ENCODE measurements around the gene RABGAP1L.

The RABGAP1L gene

GRCh38 chr1:174284052-174284451 lies 124.7 kb downstream of the RABGAP1L start:
- Histone ChIP-seq H3K36me3 (ENCODE audit: insufficient read depth, insufficient read length, low read length) (no peaks in the 10 kb centered on the region), H3K9me3 (ENCODE audit: insufficient read depth, low read length) (peaks cover 6% of the 10 kb centered on the region; the same call in 1 of the 2 replicates), H3K9ac (ENCODE audit: insufficient read length, low read depth) (no peak overlapping the region), H3K27me3 (ENCODE audit: insufficient read depth, insufficient read length) (no peaks in the 10 kb centered on the region), H3K4me1 (ENCODE audit: insufficient read depth, insufficient read length) (no peaks in the 10 kb centered on the region), H3K4me3 (ENCODE audit: insufficient read length, low read depth) (no peak overlapping the region)
- no peak for TF ChIP-seq SUZ12 (IDR thresholded peaks at IDR 0.05; ENCODE audit: extremely low read depth, insufficient read depth, insufficient read length)
- no peak for TF ChIP-seq ZNF274 (IDR thresholded peaks at IDR 0.05; ENCODE audit: low read depth, low read length)
- TF ChIP-seq YY1 (IDR thresholded peaks at IDR 0.05; ENCODE audit: insufficient read depth, insufficient read length) = no peak
- DNase-seq (ENCODE audit: low read depth, low spot score) = no peak

GRCh38 chr1:174286042-174286441 lies 126.7 kb downstream of the RABGAP1L start:
- H3K27me3 ChIP-seq (ENCODE audit: insufficient read depth, insufficient read length) = no peaks in the 10 kb centered on the region
- H3K9ac ChIP-seq (ENCODE audit: insufficient read length, low read depth) = no peak overlapping the region
- no peak overlapping the region for H3K4me3 ChIP-seq (ENCODE audit: insufficient read length, low read depth)
- TF ChIP-seq YY1 (IDR thresholded peaks at IDR 0.05; ENCODE audit: insufficient read depth, insufficient read length) (no peak), SUZ12 (IDR thresholded peaks at IDR 0.05; ENCODE audit: extremely low read depth, insufficient read depth, insufficient read length) (no peak), ZNF274 (IDR thresholded peaks at IDR 0.05; ENCODE audit: low read depth, low read length) (no peak)
- peaks cover 11% of the 10 kb centered on the region; the same call in 1 of the 2 replicates for H3K9me3 ChIP-seq (ENCODE audit: insufficient read depth, low read length)
- H3K4me1 ChIP-seq (ENCODE audit: insufficient read depth, insufficient read length) = no peaks in the 10 kb centered on the region
- no peaks in the 10 kb centered on the region for H3K36me3 ChIP-seq (ENCODE audit: insufficient read depth, insufficient read length, low read length)
- no peak for DNase-seq (ENCODE audit: low read depth, low spot score)

- Histone ChIP-seq H3K36me3 (ENCODE audit: insufficient read depth, insufficient read length, low read length) (no peaks in the 10 kb centered on the region), H3K4me1 (ENCODE audit: insufficient read depth, insufficient read length) (no peaks in the 10 kb centered on the region), H3K9me3 (ENCODE audit: insufficient read depth, low read length) (peaks cover 14% of the 10 kb centered on the region; the same call in 1 of the 2 replicates), H3K27me3 (ENCODE audit: insufficient read depth, insufficient read length) (no peaks in the 10 kb centered on the region), H3K9ac (ENCODE audit: insufficient read length, low read depth) (no peak overlapping the region), H3K4me3 (ENCODE audit: insufficient read length, low read depth) (no peak overlapping the region)
- DNase-seq (ENCODE audit: low read depth, low spot score) = no peak
- TF ChIP-seq YY1 (IDR thresholded peaks at IDR 0.05; ENCODE audit: insufficient read depth, insufficient read length) (no peak), SUZ12 (IDR thresholded peaks at IDR 0.05; ENCODE audit: extremely low read depth, insufficient read depth, insufficient read length) (no peak), ZNF274 (IDR thresholded peaks at IDR 0.05; ENCODE audit: low read depth, low read length) (no peak)
Observed at GRCh38 chr1:174289644-174290310, 130.5 kb downstream of the RABGAP1L start.

- DNase-seq (ENCODE audit: low read depth, low spot score) = no peak
- TF ChIP-seq SUZ12 (IDR thresholded peaks at IDR 0.05; ENCODE audit: extremely low read depth, insufficient read depth, insufficient read length) (no peak), YY1 (IDR thresholded peaks at IDR 0.05; ENCODE audit: insufficient read depth, insufficient read length) (no peak), ZNF274 (IDR thresholded peaks at IDR 0.05; ENCODE audit: low read depth, low read length) (no peak)
- H3K27me3 ChIP-seq (ENCODE audit: insufficient read depth, insufficient read length) = no peaks in the 10 kb centered on the region
- H3K4me3 ChIP-seq (ENCODE audit: insufficient read length, low read depth) = no peak overlapping the region
- peaks cover 14% of the 10 kb centered on the region; the same call in 1 of the 2 replicates for H3K9me3 ChIP-seq (ENCODE audit: insufficient read depth, low read length)
- no peak overlapping the region for H3K9ac ChIP-seq (ENCODE audit: insufficient read length, low read depth)
- no peaks in the 10 kb centered on the region for H3K36me3 ChIP-seq (ENCODE audit: insufficient read depth, insufficient read length, low read length)
- H3K4me1 ChIP-seq (ENCODE audit: insufficient read depth, insufficient read length) = no peaks in the 10 kb centered on the region
Observed at GRCh38 chr1:174291059-174291458, 131.7 kb downstream of the RABGAP1L start.

- Histone ChIP-seq H3K4me1 (ENCODE audit: insufficient read depth, insufficient read length) (no peaks in the 10 kb centered on the region), H3K9me3 (ENCODE audit: insufficient read depth, low read length) (peaks cover 7% of the 10 kb centered on the region; the same call in 1 of the 2 replicates), H3K27me3 (ENCODE audit: insufficient read depth, insufficient read length) (no peaks in the 10 kb centered on the region), H3K9ac (ENCODE audit: insufficient read length, low read depth) (no peak overlapping the region), H3K4me3 (ENCODE audit: insufficient read length, low read depth) (no peak overlapping the region), H3K36me3 (ENCODE audit: insufficient read depth, insufficient read length, low read length) (no peaks in the 10 kb centered on the region)
- TF ChIP-seq ZNF274 (IDR thresholded peaks at IDR 0.05; ENCODE audit: low read depth, low read length) (no peak), YY1 (IDR thresholded peaks at IDR 0.05; ENCODE audit: insufficient read depth, insufficient read length) (no peak), SUZ12 (IDR thresholded peaks at IDR 0.05; ENCODE audit: extremely low read depth, insufficient read depth, insufficient read length) (no peak)
- DNase-seq (ENCODE audit: low read depth, low spot score) = no peak
Observed at GRCh38 chr1:174296309-174296708, 137.0 kb downstream of the RABGAP1L start.

GRCh38 chr1:174297351-174297750 lies 138.0 kb downstream of the RABGAP1L start:
- no peak for DNase-seq (ENCODE audit: low read depth, low spot score)
- Histone ChIP-seq H3K9ac (ENCODE audit: insufficient read length, low read depth) (no peak overlapping the region), H3K4me3 (ENCODE audit: insufficient read length, low read depth) (no peak overlapping the region), H3K36me3 (ENCODE audit: insufficient read depth, insufficient read length, low read length) (no peaks in the 10 kb centered on the region), H3K27me3 (ENCODE audit: insufficient read depth, insufficient read length) (no peaks in the 10 kb centered on the region), H3K4me1 (ENCODE audit: insufficient read depth, insufficient read length) (no peaks in the 10 kb centered on the region), H3K9me3 (ENCODE audit: insufficient read depth, low read length) (peaks cover 15% of the 10 kb centered on the region; the same call in 1 of the 2 replicates)
- TF ChIP-seq YY1 (IDR thresholded peaks at IDR 0.05; ENCODE audit: insufficient read depth, insufficient read length) (no peak), ZNF274 (IDR thresholded peaks at IDR 0.05; ENCODE audit: low read depth, low read length) (no peak), SUZ12 (IDR thresholded peaks at IDR 0.05; ENCODE audit: extremely low read depth, insufficient read depth, insufficient read length) (no peak)

GRCh38 chr1:174301295-174302077 lies 142.2 kb downstream of the RABGAP1L start:
- Histone ChIP-seq H3K9ac (ENCODE audit: insufficient read length, low read depth) (no peak overlapping the region), H3K36me3 (ENCODE audit: insufficient read depth, insufficient read length, low read length) (no peaks in the 10 kb centered on the region), H3K27me3 (ENCODE audit: insufficient read depth, insufficient read length) (no peaks in the 10 kb centered on the region), H3K4me1 (ENCODE audit: insufficient read depth, insufficient read length) (no peaks in the 10 kb centered on the region), H3K4me3 (ENCODE audit: insufficient read length, low read depth) (no peak overlapping the region), H3K9me3 (ENCODE audit: insufficient read depth, low read length) (peaks cover 15% of the 10 kb centered on the region; the same call in 1 of the 2 replicates)
- DNase-seq (ENCODE audit: low read depth, low spot score) = no peak
- TF ChIP-seq ZNF274 (IDR thresholded peaks at IDR 0.05; ENCODE audit: low read depth, low read length) (no peak), YY1 (IDR thresholded peaks at IDR 0.05; ENCODE audit: insufficient read depth, insufficient read length) (no peak), SUZ12 (IDR thresholded peaks at IDR 0.05; ENCODE audit: extremely low read depth, insufficient read depth, insufficient read length) (no peak)

All from NT2/D1 (cell line).